PC-3 (cell line): ENCODE results near the gene STAMBPL1.

Experiments used
- EZH2 ChIP-seq: fragments of 300-600 bp; sonication (generic); IDR thresholded peaks from one replicate; pipeline ENCODE4 v1.6.1; 2017; ENCODE audit warnings: antibody characterized with exemption, mild to moderate bottlenecking, low read length; ENCODE audit not compliant: unreplicated experiment
- EZH2phosphoT487 ChIP-seq: fragments of 300-600 bp; sonication (generic); IDR thresholded peaks from 2 replicates; pipeline ENCODE4 v1.6.1; 2018; ENCODE audit warnings: mild to moderate bottlenecking, antibody characterized with exemption, low read length, borderline replicate concordance
- TF ChIP-seq, protein P1 (sequence below): fragments of 300-600 bp; sonication (generic); conservative IDR thresholded peaks from 2 replicates; pipeline ENCODE4 v1.5.1; 2017; ENCODE audit warnings: antibody characterized with exemption, low read depth, mild to moderate bottlenecking, low read length

DNA sequence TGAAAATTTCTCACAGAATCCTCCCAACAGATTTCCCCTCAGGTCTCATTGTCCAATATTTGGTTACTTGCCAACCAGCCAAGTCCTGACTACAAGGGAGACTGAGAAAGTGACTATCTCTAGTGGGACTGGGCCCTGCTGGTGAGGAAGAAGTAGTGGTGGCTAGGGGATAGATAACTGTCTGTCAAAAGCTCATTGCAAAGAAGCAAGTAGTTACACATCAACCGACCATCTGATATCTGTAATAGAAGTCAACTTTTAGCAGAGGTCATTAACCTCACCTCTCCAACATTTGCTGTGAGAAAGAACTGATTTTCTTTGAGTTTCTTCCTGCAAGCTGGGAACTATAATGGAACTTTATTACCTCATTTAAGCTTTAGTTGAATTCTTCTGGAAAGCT is 15.2 kb downstream of the STAMBPL1 start:
- TF ChIP-seq, protein P1, sequence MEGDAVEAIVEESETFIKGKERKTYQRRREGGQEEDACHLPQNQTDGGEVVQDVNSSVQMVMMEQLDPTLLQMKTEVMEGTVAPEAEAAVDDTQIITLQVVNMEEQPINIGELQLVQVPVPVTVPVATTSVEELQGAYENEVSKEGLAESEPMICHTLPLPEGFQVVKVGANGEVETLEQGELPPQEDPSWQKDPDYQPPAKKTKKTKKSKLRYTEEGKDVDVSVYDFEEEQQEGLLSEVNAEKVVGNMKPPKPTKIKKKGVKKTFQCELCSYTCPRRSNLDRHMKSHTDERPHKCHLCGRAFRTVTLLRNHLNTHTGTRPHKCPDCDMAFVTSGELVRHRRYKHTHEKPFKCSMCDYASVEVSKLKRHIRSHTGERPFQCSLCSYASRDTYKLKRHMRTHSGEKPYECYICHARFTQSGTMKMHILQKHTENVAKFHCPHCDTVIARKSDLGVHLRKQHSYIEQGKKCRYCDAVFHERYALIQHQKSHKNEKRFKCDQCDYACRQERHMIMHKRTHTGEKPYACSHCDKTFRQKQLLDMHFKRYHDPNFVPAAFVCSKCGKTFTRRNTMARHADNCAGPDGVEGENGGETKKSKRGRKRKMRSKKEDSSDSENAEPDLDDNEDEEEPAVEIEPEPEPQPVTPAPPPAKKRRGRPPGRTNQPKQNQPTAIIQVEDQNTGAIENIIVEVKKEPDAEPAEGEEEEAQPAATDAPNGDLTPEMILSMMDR: no peak
- TF ChIP-seq EZH2 (no peak), EZH2phosphoT487 (no peak)
